Liver (tissue), 3 donors: ENCODE measurements around the gene ANKMY1.

Experiments
- FOXA1 ChIP-seq: IDR thresholded peaks from 2 replicates; pipeline ENCODE4 v1.6.1; 2016; ENCODE audit warnings: antibody characterized with exemption
- JUND ChIP-seq, 2 donors: IDR thresholded peaks; 2 replicates each; pipeline ENCODE4 v1.6.1; 2016; ENCODE audit warnings: antibody characterized with exemption in 2 of 2
- RAD21 ChIP-seq, 2 donors: IDR thresholded peaks; 2 replicates each; pipeline ENCODE4 v1.6.1; 2016; ENCODE audit warnings: antibody characterized with exemption in 2 of 2, mild to moderate bottlenecking in 2 of 2
- SP1 ChIP-seq: IDR thresholded peaks from 2 replicates; pipeline ENCODE4 v1.6.1; 2018; ENCODE audit warnings: antibody characterized with exemption, mild to moderate bottlenecking
- TF ChIP-seq, protein P1 (sequence below): fragments of 150-350 bp; IDR thresholded peaks from 2 replicates; pipeline ENCODE4 v1.5.1; 2017; ENCODE audit warnings: improper control_type of control experiment, low read depth, low read length; ENCODE audit not compliant: missing input control
- donor health status: healthy.
- donor health status: healthy.

GRCh38 chr2:240513549-240514287 is 44.1 kb downstream of the ANKMY1 start:
- TF ChIP-seq, protein P1, sequence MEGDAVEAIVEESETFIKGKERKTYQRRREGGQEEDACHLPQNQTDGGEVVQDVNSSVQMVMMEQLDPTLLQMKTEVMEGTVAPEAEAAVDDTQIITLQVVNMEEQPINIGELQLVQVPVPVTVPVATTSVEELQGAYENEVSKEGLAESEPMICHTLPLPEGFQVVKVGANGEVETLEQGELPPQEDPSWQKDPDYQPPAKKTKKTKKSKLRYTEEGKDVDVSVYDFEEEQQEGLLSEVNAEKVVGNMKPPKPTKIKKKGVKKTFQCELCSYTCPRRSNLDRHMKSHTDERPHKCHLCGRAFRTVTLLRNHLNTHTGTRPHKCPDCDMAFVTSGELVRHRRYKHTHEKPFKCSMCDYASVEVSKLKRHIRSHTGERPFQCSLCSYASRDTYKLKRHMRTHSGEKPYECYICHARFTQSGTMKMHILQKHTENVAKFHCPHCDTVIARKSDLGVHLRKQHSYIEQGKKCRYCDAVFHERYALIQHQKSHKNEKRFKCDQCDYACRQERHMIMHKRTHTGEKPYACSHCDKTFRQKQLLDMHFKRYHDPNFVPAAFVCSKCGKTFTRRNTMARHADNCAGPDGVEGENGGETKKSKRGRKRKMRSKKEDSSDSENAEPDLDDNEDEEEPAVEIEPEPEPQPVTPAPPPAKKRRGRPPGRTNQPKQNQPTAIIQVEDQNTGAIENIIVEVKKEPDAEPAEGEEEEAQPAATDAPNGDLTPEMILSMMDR: peak; percentile 68
- no peak for TF ChIP-seq SP1
- TF ChIP-seq RAD21 (IDR thresholded peaks at IDR 0.05): peak; percentile 85 to 95
- no peak for TF ChIP-seq FOXA1
- no peak for TF ChIP-seq JUND (IDR thresholded peaks at IDR 0.05)
